ENCODE data around the gene IRF3. TPM values are rescaled to one million over a fixed set of nuclear protein-coding genes. Genes with fewer than 3 reads are reported as not detected.
"Not testable (repeated sequence)": the region's sequence is repeated elsewhere in the genome, so short reads cannot be mapped to it uniquely, and the experiment has no call there.

The IRF3 gene
- total RNA-seq, 3 donors from 2014 or later = 76.1 to 119 (median 90.1) TPM

- DNase-seq (peak in 2 of 3 donors; percentile 57), ATAC-seq (no peak)
- peak overlapping the region; percentile 28 for H3K4me3 ChIP-seq
- peaks cover 32% of the 10 kb centered on the region for H3K4me1 ChIP-seq (ENCODE audit: low read depth)
- intact Hi-C loops (cut with DNase I, micrococcal nuclease) = no loop called here
- H3K9me3 ChIP-seq = no peaks in the 10 kb centered on the region
- TF ChIP-seq CTCF (IDR thresholded peaks at IDR 0.05) = no peak
- H3K36me3 ChIP-seq (ENCODE audit: low read depth) = peaks cover 5% of the 10 kb centered on the region
These were observed 26.1 kb downstream of the IRF3 start for GRCh38 chr19:49639401-49640112.

GRCh38 chr19:49637821-49638738, 27.6 kb downstream of the IRF3 start:
- Histone ChIP-seq H3K36me3 (ENCODE audit: low read depth) (peaks cover 5% of the 10 kb centered on the region), H3K4me3 (no peak overlapping the region), H3K9me3 (no peaks in the 10 kb centered on the region), H3K4me1 (ENCODE audit: low read depth) (peaks cover 26% of the 10 kb centered on the region)
- ATAC-seq = peak; percentile 45
- DNase-seq = peak; percentile 88 to 93 (median 93)
- intact Hi-C loops (cut with DNase I, micrococcal nuclease) = no loop called here
- no peak for TF ChIP-seq CTCF (IDR thresholded peaks at IDR 0.05)

- DNase-seq (peak in 1 of 3 donors; percentile 39), ATAC-seq (no peak)
- intact Hi-C loops (cut with DNase I, micrococcal nuclease) = no loop called here
- peaks cover 22% of the 10 kb centered on the region for H3K4me1 ChIP-seq (ENCODE audit: low read depth)
- TF ChIP-seq CTCF (IDR thresholded peaks at IDR 0.05) = no peak
- no peak overlapping the region for H3K4me3 ChIP-seq
- no peaks in the 10 kb centered on the region for H3K36me3 ChIP-seq (ENCODE audit: low read depth)
- no peaks in the 10 kb centered on the region for H3K9me3 ChIP-seq
These were observed 29.3 kb downstream of the IRF3 start for GRCh38 chr19:49636233-49636932.

DNA sequence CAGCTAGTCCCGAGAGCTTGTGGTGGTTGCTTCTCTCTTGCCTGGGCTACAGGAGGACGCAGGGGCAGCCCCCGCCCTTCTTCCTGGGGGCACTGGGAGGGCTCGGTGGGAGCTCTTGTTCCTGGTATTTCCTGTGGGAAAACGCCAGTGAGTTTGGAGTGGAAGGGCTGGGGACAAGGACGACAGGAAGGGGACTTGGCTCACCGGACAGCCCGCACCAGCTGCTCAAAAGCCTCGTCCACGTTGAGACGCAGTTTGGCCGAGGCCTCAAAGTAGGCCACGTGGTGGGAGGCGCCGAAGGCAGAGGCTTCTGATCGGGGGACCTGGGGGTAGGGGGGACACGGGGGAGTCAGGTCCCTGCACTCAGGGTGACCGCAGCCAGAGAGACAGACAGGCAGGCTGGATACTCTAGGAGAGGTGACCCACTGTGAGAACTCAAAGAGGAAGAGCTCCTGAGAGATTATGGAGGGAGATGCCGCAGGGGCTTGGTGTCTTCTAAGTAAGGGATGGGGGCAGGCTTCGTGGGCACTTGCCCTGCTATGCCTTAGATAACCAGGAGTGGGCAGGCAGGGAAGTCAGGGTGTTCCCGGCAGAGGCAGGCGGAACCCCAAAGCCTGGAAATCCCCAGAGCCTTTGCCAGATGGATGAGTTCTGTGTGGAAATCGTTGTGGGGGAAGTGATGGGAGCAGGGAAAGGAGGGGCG, 30.0 kb downstream of the IRF3 start:
- Histone ChIP-seq H3K4me3 (no peak overlapping the region), H3K9me3 (no peaks in the 10 kb centered on the region), H3K4me1 (ENCODE audit: low read depth) (peaks cover 19% of the 10 kb centered on the region), H3K36me3 (ENCODE audit: low read depth) (no peaks in the 10 kb centered on the region)
- no peak for TF ChIP-seq CTCF (IDR thresholded peaks at IDR 0.05)
- DNase-seq (no peak), ATAC-seq (no peak)
- intact Hi-C loops (cut with DNase I, micrococcal nuclease) = no loop called here

DNA sequence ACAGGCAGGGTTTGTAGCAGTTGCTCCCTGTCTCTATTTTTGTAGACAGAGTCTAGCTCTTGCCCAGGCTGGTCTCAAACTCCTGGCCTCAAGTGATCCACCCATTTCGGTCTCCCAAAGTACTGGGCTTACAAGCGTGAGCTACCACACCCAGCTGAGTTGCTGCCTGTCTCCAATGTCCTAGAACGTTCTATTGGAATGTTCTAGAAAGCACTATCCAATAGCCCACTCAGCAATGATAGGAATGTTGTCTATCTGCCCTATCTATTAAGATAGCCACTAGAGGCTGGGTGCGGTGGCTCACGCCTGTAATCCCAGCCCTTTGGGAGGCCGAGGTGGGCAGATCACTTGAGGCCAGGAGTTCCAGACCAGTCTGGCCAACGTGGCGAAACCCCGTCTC, 32.4 kb downstream of the IRF3 start:
- DNase-seq; H3K4me3 ChIP-seq; intact Hi-C loops (cut with DNase I, micrococcal nuclease); H3K36me3 ChIP-seq (ENCODE audit: low read depth); ATAC-seq; H3K9me3 ChIP-seq; H3K4me1 ChIP-seq (ENCODE audit: low read depth): not testable (repeated sequence)

All from mucosa of descending colon (tissue), 3 donors.